Activated CD8-positive, alpha-beta T cell treated with anti-CD3 and anti-CD28 coated beads for 36 hours (primary cell): Measurements from ENCODE around the gene TUBGCP3. TPM values are rescaled to one million over a fixed set of nuclear protein-coding genes. Genes with fewer than 3 reads are reported as not detected.
"Not testable (repeated sequence)": the region's sequence is repeated elsewhere in the genome, so short reads cannot be mapped to it uniquely, and the experiment has no call there.

Experiments used
- ATAC-seq: fragments of 200-7000 bp; cut with Tn5 transposase; one replicate; pipeline ENCODE4 v1.10.0; 2021; ENCODE audit warnings: mild to moderate bottlenecking, moderate library complexity
- CTCF ChIA-PET: fragments of 350-600 bp; sonication (Branson Sonifier 250); formaldehyde crosslinking; loops from one replicate; lab custom pipeline; 2021; ENCODE audit warnings: antibody characterized with exemption; lab: Charles Lee
- POLR2A ChIA-PET: fragments of 350-600 bp; sonication (Branson Sonifier 250); formaldehyde crosslinking; loops from one replicate; lab custom pipeline; 2021; ENCODE audit warnings: antibody characterized with exemption; lab: Charles Lee
- DNase-seq: peaks from one replicate; pipeline ENCODE4 v3.0.0-alpha.2; 2020
- H3K27ac Mint-ChIP-seq: one replicate; pipeline ENCODE4 v1.8.0; 2021; ENCODE audit warnings: mild to moderate bottlenecking, mixed read lengths
- H3K27me3 Mint-ChIP-seq: one replicate; pipeline ENCODE4 v1.8.0; 2021; ENCODE audit warnings: mixed read lengths
- H3K36me3 Mint-ChIP-seq: one replicate; pipeline ENCODE4 v1.8.0; 2021; ENCODE audit warnings: low read depth, mixed read lengths
- H3K4me1 Mint-ChIP-seq: one replicate; pipeline ENCODE4 v1.8.0; 2021; ENCODE audit warnings: low read depth, mixed read lengths
- H3K4me3 Mint-ChIP-seq: one replicate; pipeline ENCODE4 v1.8.0; 2021; ENCODE audit warnings: mild to moderate bottlenecking, moderate library complexity, mixed read lengths
- H3K9me3 Mint-ChIP-seq: one replicate; pipeline ENCODE4 v1.8.0; 2021; ENCODE audit warnings: mixed read lengths
- intact Hi-C: fragments of 100-400 bp; cut with micrococcal nuclease; formaldehyde crosslinking; loops from one replicate; pipeline ENCODE4 v1.10.0; 2022
- total RNA-seq, 2 experiments: library from RNA; stranded (reverse); gene quantifications; one replicate each; pipeline ENCODE4 v1.2.3, GENCODE V29; 2021
- TF ChIP-seq, protein P1 (sequence below): fragments of 200-600 bp; IDR thresholded peaks from one replicate; pipeline ENCODE4 v1.8.0; 2022; ENCODE audit warnings: antibody characterized with exemption, mild to moderate bottlenecking

The TUBGCP3 gene
- total RNA-seq, 2 experiments from 2014 or later: 51.6 to 57.1 TPM

DNA sequence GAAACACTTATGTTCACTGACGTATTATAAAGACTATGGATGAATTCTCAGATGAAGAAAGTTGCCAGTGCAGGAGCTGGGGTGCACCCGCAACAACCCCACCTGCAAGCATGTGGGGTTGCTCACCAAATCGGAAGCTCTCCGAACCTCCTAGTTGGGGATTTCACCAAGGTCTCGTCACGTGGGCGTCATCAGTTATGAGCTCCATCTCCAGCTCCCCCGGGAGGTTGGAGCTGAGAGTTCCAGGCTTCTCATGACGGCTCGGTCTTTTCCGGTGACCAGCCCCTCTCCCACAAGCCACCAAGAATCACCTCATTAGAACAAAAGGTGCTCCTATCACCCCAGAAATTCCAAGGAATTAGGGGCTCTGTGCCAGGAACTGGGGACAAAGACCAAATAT lies 46.1 kb upstream of the TUBGCP3 start:
- Mint-ChIP-seq H3K27me3 (peaks cover 18% of the 10 kb centered on the region), H3K27ac (no peak overlapping the region), H3K4me3 (no peak overlapping the region), H3K4me1 (no peaks in the 10 kb centered on the region), H3K9me3 (no peaks in the 10 kb centered on the region), H3K36me3 (no peaks in the 10 kb centered on the region)
- DNase-seq: no peak
- no peak for ATAC-seq
- intact Hi-C loops: no loop called here
- ChIA-PET POLR2A (interaction anchor here (1.0 kb wide), 1 partner anchor 11 kb away, joined by 3 read pairs; no protein-coding TSS in a partner anchor), CTCF (interaction anchor here (0.8 kb wide), 1 partner anchor 240 kb away, joined by 3 read pairs; no protein-coding TSS in a partner anchor)
- TF ChIP-seq, protein P1, sequence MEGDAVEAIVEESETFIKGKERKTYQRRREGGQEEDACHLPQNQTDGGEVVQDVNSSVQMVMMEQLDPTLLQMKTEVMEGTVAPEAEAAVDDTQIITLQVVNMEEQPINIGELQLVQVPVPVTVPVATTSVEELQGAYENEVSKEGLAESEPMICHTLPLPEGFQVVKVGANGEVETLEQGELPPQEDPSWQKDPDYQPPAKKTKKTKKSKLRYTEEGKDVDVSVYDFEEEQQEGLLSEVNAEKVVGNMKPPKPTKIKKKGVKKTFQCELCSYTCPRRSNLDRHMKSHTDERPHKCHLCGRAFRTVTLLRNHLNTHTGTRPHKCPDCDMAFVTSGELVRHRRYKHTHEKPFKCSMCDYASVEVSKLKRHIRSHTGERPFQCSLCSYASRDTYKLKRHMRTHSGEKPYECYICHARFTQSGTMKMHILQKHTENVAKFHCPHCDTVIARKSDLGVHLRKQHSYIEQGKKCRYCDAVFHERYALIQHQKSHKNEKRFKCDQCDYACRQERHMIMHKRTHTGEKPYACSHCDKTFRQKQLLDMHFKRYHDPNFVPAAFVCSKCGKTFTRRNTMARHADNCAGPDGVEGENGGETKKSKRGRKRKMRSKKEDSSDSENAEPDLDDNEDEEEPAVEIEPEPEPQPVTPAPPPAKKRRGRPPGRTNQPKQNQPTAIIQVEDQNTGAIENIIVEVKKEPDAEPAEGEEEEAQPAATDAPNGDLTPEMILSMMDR: no peak

DNA sequence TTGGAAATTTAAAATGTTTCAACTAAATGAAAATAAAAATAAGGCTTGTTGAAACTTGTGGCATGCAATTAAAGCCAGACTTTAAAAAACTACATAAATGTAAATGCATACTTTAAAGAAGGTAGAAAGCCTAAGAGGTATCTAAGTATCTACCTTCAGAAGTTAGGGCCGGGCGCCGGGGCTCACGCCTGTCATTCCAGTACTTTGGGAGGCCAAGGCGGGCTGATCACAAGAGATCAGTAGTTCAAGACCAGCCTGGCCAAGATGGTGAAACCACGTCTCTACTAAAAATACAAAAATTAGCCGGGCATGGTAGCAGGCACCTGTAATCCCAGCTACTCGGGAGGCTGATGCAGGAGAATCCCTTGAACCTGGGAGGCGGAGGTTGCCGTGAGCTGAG lies 42.3 kb upstream of the TUBGCP3 start:
- ATAC-seq, H3K27me3 Mint-ChIP-seq, H3K4me3 Mint-ChIP-seq, POLR2A ChIA-PET, CTCF ChIA-PET, H3K27ac Mint-ChIP-seq, H3K36me3 Mint-ChIP-seq, H3K4me1 Mint-ChIP-seq, H3K9me3 Mint-ChIP-seq, DNase-seq, intact Hi-C loops: not testable (repeated sequence)

DNA sequence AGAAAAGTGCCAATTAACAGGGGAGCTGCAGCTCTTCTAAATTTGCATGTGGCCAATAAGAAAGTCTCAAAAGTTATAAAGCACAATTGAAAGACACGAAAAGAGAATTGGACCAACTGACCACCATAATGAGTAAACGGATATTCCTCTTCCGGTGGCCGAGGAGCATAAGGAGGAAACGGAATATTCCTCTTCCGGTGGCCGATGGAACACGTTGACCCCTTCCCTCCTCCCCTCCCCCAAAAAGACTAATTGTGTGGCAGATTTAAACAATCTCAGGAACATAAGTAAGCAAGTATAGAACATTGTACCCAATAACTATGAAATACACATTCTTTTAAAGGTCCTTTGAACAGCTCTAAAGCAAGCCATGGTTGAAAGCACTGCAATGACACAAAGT lies 41.2 kb upstream of the TUBGCP3 start:
- ChIA-PET CTCF (interaction anchor here (1.7 kb wide), 1 partner anchor 11 kb away, joined by 7 read pairs; no protein-coding TSS in a partner anchor), POLR2A (interaction anchor here (0.7 kb wide), 1 partner anchor 82 kb away, joined by 3 read pairs; no protein-coding TSS in a partner anchor)
- Mint-ChIP-seq H3K9me3 (no peaks in the 10 kb centered on the region), H3K4me3 (no peak overlapping the region), H3K27me3 (peaks cover 8% of the 10 kb centered on the region), H3K36me3 (no peaks in the 10 kb centered on the region), H3K27ac (no peak overlapping the region), H3K4me1 (no peaks in the 10 kb centered on the region)
- intact Hi-C loops: no loop called here
- TF ChIP-seq, protein P1: no peak
- DNase-seq: no peak
- ATAC-seq: no peak

DNA sequence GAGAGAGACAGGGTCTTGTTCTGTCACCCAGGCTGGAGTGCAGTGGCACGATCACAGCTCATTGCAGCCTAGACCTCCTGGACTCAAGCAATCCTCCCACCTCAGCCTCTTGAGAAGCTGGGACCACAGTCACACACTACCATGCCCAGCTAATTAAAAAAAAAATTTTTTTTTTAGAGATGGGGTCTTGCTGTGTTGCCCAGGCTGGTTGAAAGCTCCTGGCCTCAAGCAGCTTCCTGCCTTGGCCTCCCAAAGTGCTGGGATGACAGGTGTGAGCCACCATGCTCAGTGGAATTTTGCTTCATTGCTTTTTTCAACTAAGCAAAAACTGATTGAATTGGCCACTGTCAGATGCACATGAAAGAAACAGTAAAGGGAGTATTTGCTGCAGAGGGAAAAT lies 39.7 kb upstream of the TUBGCP3 start:
- intact Hi-C loops, DNase-seq, H3K36me3 Mint-ChIP-seq, ATAC-seq, H3K4me3 Mint-ChIP-seq, H3K9me3 Mint-ChIP-seq, H3K27me3 Mint-ChIP-seq, POLR2A ChIA-PET, H3K27ac Mint-ChIP-seq, H3K4me1 Mint-ChIP-seq: not testable (repeated sequence)
- CTCF ChIA-PET: interaction anchor here (1.7 kb wide), 1 partner anchor 12 kb away, joined by 7 read pairs; no protein-coding TSS in a partner anchor

DNA sequence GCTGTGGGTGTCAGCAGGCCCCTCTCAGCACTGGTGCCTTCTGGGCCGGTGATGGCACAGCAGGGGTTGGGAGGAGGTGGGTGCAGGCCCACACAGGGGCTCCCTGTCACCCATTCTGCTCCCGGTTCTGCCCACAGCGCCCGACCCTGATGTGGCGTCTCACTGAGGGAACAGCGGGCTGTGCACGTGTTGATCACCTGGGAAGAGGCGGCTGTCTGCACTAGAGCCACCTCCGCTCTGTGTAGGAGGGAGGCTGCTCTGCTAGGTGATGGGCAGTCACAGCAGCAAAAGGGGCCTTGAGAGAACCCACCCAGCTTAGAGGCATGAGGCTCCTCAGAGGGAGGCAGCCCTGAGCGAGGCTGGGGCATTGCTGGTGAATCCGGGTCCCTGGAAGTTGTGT lies 39.2 kb upstream of the TUBGCP3 start:
- H3K9me3 Mint-ChIP-seq: no peaks in the 10 kb centered on the region
- TF ChIP-seq, protein P1: no peak
- H3K4me1 Mint-ChIP-seq: no peaks in the 10 kb centered on the region
- no peak overlapping the region for H3K27ac Mint-ChIP-seq
- ChIA-PET POLR2A (no interaction called here), CTCF (no interaction called here)
- no peaks in the 10 kb centered on the region for H3K36me3 Mint-ChIP-seq
- ATAC-seq (no peak), DNase-seq (no peak)
- intact Hi-C loops: no loop called here
- H3K4me3 Mint-ChIP-seq: no peak overlapping the region
- peaks cover 7% of the 10 kb centered on the region for H3K27me3 Mint-ChIP-seq

DNA sequence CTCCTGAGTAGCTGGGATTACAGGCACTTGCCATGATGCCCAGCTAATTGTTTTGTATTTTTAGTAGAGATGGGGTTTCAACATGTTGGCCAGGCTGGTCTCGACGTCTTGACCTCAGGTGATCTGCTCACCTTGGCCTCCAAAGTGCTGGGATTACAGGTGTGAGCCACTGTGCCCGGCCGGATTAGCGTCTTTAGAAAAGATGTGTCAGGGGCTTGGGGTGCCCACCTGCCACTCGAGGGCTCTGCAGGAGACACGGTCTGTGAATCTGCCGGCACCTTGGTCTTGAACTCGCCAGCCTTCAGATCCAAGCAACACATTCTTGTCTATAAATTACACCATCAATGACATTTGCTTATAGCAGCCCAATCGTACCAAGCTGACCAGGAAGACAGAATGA lies 38.8 kb upstream of the TUBGCP3 start:
- peaks cover 8% of the 10 kb centered on the region for H3K27me3 Mint-ChIP-seq
- ChIA-PET CTCF (no interaction called here), POLR2A (no interaction called here)
- intact Hi-C loops: no loop called here
- H3K9me3 Mint-ChIP-seq: no peaks in the 10 kb centered on the region
- no peak for ATAC-seq
- H3K36me3 Mint-ChIP-seq: no peaks in the 10 kb centered on the region
- TF ChIP-seq, protein P1: no peak
- no peaks in the 10 kb centered on the region for H3K4me1 Mint-ChIP-seq
- no peak overlapping the region for H3K4me3 Mint-ChIP-seq
- DNase-seq: no peak
- no peak overlapping the region for H3K27ac Mint-ChIP-seq
